ENCODE data around the gene NOD2.

NOD2 gene

DNA sequence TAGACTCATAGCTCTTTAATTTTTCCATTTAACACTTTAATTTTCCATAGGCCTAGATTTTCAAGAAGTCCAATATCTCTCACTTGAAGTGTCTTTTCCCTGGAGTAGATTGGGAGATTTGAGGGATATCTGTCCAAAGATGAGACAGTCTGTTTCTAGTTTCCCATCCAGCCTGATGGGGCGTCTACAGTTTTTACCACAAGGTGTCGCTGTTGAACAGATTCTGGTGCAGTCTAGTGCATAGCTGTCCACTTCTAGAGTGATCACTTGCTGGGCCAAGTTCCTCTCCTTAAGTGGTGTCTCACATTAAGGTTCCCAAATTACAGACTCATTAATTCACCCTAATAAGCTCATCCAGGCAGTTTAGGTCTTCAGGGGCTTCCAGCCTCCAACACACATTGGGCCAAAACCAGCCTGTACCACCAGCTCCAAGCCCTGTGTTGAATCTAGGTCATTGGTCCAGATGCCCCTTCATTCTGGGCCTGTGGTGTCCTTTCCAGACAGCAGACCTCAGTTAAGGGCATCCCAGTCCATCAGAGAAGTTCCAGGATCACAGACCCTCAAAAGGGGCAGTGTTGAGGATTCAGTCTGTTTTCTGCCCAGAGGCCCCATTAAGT is 21.7 kb upstream of the NOD2 start:
- H3K36me3 ChIP-seq (ENCODE audit: insufficient read depth, insufficient read length, low read length), result no peaks in the 10 kb centered on the region
- no peak for TF ChIP-seq ZNF274 (IDR thresholded peaks at IDR 0.05; ENCODE audit: low read depth, low read length)
- TF ChIP-seq YY1 (IDR thresholded peaks at IDR 0.05; ENCODE audit: insufficient read depth, insufficient read length), result no peak
- no peak for TF ChIP-seq SUZ12 (IDR thresholded peaks at IDR 0.05; ENCODE audit: extremely low read depth, insufficient read depth, insufficient read length)
- no peaks in the 10 kb centered on the region for H3K27me3 ChIP-seq (ENCODE audit: insufficient read depth, insufficient read length)
- no peaks in the 10 kb centered on the region for H3K4me1 ChIP-seq (ENCODE audit: insufficient read depth, insufficient read length)
- DNase-seq (ENCODE audit: low read depth, low spot score), result peak; percentile 46
- no peak overlapping the region for H3K4me3 ChIP-seq (ENCODE audit: insufficient read length, low read depth)
- no peak overlapping the region for H3K9ac ChIP-seq (ENCODE audit: insufficient read length, low read depth)
- peaks cover 28% of the 10 kb centered on the region for H3K9me3 ChIP-seq (ENCODE audit: insufficient read depth, low read length)

GRCh38 chr16:50673496-50674275 is 19.7 kb upstream of the NOD2 start:
- H3K36me3 ChIP-seq (ENCODE audit: insufficient read depth, insufficient read length, low read length), result no peaks in the 10 kb centered on the region
- H3K9me3 ChIP-seq (ENCODE audit: insufficient read depth, low read length), result peaks cover 28% of the 10 kb centered on the region
- no peak for DNase-seq (ENCODE audit: low read depth, low spot score)
- H3K4me1 ChIP-seq (ENCODE audit: insufficient read depth, insufficient read length), result no peaks in the 10 kb centered on the region
- H3K9ac ChIP-seq (ENCODE audit: insufficient read length, low read depth), result no peak overlapping the region
- H3K4me3 ChIP-seq (ENCODE audit: insufficient read length, low read depth), result no peak overlapping the region
- H3K27me3 ChIP-seq (ENCODE audit: insufficient read depth, insufficient read length), result no peaks in the 10 kb centered on the region
- TF ChIP-seq YY1 (IDR thresholded peaks at IDR 0.05; ENCODE audit: insufficient read depth, insufficient read length) (no peak), SUZ12 (IDR thresholded peaks at IDR 0.05; ENCODE audit: extremely low read depth, insufficient read depth, insufficient read length) (no peak), ZNF274 (IDR thresholded peaks at IDR 0.05; ENCODE audit: low read depth, low read length) (no peak)

GRCh38 chr16:50674831-50675230 is 18.6 kb upstream of the NOD2 start:
- no peak for DNase-seq (ENCODE audit: low read depth, low spot score)
- no peaks in the 10 kb centered on the region for H3K36me3 ChIP-seq (ENCODE audit: insufficient read depth, insufficient read length, low read length)

DNA sequence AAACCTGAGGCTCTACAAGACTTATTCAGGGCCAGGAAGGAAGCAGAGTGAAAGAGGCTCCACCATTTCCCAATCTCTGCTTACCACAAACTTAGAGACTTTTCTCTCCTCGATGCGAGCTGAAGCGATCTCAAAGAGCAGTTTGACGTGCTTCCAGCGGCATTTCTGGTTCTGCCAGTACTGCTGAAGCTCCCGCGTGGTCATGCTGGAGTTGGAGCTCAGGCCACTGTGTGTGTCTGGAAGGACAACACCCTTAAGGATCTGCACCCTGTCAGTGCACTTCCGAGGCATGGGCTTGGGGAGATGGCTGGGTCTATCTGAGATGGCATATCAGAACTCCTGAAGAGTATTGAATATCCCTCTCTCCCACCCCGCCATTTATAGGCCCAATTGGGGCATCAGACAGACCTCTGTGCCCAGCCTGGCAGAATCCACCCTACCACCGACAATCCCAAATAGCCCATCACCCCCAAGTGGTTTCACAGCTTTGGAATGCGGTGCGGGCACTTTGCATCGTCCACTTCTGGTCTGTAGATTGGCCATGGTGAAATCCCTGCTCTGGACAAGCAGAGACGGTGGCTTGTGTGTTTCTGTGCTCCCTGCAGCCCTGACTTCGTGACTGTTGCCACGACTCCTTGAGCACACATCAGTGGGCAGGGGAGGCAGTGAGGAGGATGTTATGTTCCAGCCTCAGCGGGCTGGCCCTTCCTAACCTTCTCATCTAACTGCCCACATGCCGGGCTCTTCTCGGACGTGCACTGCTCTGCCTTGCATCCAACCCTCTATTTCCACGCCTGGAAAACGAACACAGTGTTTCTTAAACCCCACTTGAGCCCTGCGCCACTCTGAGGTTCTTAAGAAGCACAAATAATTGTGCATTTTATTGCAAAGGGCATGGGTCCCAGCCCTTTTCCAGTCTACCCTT is 17.5 kb upstream of the NOD2 start:
- no peaks in the 10 kb centered on the region for H3K4me1 ChIP-seq (ENCODE audit: insufficient read depth, insufficient read length)
- no peak overlapping the region for H3K9ac ChIP-seq (ENCODE audit: insufficient read length, low read depth)
- no peak for DNase-seq (ENCODE audit: low read depth, low spot score)
- H3K9me3 ChIP-seq (ENCODE audit: insufficient read depth, low read length), result peaks cover 28% of the 10 kb centered on the region
- no peaks in the 10 kb centered on the region for H3K36me3 ChIP-seq (ENCODE audit: insufficient read depth, insufficient read length, low read length)
- H3K27me3 ChIP-seq (ENCODE audit: insufficient read depth, insufficient read length), result no peaks in the 10 kb centered on the region
- H3K4me3 ChIP-seq (ENCODE audit: insufficient read length, low read depth), result no peak overlapping the region
- no peak for TF ChIP-seq ZNF274 (IDR thresholded peaks at IDR 0.05; ENCODE audit: low read depth, low read length)
- TF ChIP-seq SUZ12 (IDR thresholded peaks at IDR 0.05; ENCODE audit: extremely low read depth, insufficient read depth, insufficient read length), result no peak
- no peak for TF ChIP-seq YY1 (IDR thresholded peaks at IDR 0.05; ENCODE audit: insufficient read depth, insufficient read length)

More at GRCh38 chr16:50674831-50675230, 18.6 kb upstream of the NOD2 start:
- Histone ChIP-seq H3K27me3 (ENCODE audit: insufficient read depth, insufficient read length) (no peaks in the 10 kb centered on the region), H3K4me3 (ENCODE audit: insufficient read length, low read depth) (no peak overlapping the region), H3K4me1 (ENCODE audit: insufficient read depth, insufficient read length) (no peaks in the 10 kb centered on the region), H3K9me3 (ENCODE audit: insufficient read depth, low read length) (peaks cover 28% of the 10 kb centered on the region), H3K9ac (ENCODE audit: insufficient read length, low read depth) (no peak overlapping the region)
- TF ChIP-seq ZNF274 (IDR thresholded peaks at IDR 0.05; ENCODE audit: low read depth, low read length) (no peak), SUZ12 (IDR thresholded peaks at IDR 0.05; ENCODE audit: extremely low read depth, insufficient read depth, insufficient read length) (no peak), YY1 (IDR thresholded peaks at IDR 0.05; ENCODE audit: insufficient read depth, insufficient read length) (no peak)

DNA sequence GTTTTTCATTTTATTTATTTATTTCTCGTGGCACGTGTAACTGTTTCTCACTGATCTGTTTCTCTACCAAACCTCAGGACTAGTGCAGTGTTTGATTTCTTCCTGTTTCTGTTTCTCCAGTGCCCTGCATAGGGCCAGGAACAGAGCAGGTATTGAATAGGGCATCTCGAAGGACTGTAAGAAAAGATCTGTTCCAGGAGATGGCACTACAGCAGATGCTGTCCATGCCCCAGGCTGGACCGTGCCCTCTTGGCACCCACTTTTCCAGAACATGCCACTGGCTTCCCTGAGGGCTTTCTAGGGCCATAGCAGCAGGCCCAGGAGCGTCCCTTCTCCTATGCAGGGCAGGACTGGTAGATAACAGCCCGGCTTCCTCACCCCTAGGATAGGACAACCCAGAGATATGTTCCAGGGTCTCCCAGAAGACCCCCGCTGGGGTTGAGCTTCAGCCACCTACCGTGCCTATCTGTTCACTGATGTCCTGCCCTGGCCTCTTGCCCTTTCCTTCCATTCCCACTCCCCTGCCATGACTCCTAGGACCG is 16.7 kb upstream of the NOD2 start:
- Histone ChIP-seq H3K4me3 (ENCODE audit: insufficient read length, low read depth) (no peak overlapping the region), H3K9ac (ENCODE audit: insufficient read length, low read depth) (no peak overlapping the region), H3K27me3 (ENCODE audit: insufficient read depth, insufficient read length) (no peaks in the 10 kb centered on the region), H3K36me3 (ENCODE audit: insufficient read depth, insufficient read length, low read length) (no peaks in the 10 kb centered on the region), H3K9me3 (ENCODE audit: insufficient read depth, low read length) (peaks cover 20% of the 10 kb centered on the region), H3K4me1 (ENCODE audit: insufficient read depth, insufficient read length) (no peaks in the 10 kb centered on the region)
- no peak for TF ChIP-seq ZNF274 (IDR thresholded peaks at IDR 0.05; ENCODE audit: low read depth, low read length)
- no peak for TF ChIP-seq SUZ12 (IDR thresholded peaks at IDR 0.05; ENCODE audit: extremely low read depth, insufficient read depth, insufficient read length)
- DNase-seq (ENCODE audit: low read depth, low spot score), result no peak

DNA sequence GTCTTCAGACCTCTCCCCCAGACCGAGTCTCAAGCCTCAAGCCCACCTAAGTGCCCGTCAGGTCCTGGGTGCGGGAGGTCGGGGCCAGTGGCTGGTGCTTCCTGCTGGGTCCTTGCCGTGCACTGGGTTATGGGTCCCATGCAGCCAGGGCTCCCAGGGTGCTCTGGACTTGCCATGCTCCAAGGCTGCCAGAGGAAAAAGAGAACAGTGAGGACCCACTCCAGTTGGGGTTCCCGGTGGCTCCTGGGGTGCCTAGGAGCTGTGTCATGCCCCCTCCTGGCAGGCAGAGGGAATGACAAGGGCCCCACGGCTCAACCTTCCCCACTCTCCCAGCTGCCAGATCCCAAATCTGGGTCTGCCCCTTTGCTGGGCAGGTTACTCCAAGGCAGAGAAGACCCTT is 16.1 kb upstream of the NOD2 start:
- no peaks in the 10 kb centered on the region for H3K4me1 ChIP-seq (ENCODE audit: insufficient read depth, insufficient read length)
- no peaks in the 10 kb centered on the region for H3K27me3 ChIP-seq (ENCODE audit: insufficient read depth, insufficient read length)
- no peak for DNase-seq (ENCODE audit: low read depth, low spot score)
- no peak overlapping the region for H3K9ac ChIP-seq (ENCODE audit: insufficient read length, low read depth)
- H3K4me3 ChIP-seq (ENCODE audit: insufficient read length, low read depth), result no peak overlapping the region
- H3K36me3 ChIP-seq (ENCODE audit: insufficient read depth, insufficient read length, low read length), result no peaks in the 10 kb centered on the region
- peaks cover 14% of the 10 kb centered on the region for H3K9me3 ChIP-seq (ENCODE audit: insufficient read depth, low read length)
- TF ChIP-seq YY1 (IDR thresholded peaks at IDR 0.05; ENCODE audit: insufficient read depth, insufficient read length), result no peak
- no peak for TF ChIP-seq SUZ12 (IDR thresholded peaks at IDR 0.05; ENCODE audit: extremely low read depth, insufficient read depth, insufficient read length)
